Measurements from ENCODE around the gene SMG5.

GRCh38 chr1:156289857-156290256 lies 7.2 kb upstream of the SMG5 start:
- TF ChIP-seq POLR2A (IDR thresholded peaks at IDR 0.05) (no peak), CTCF (IDR thresholded peaks at IDR 0.05) (no peak)

Measured in breast epithelium (tissue), 3 donors.